Nephron progenitor cell (in vitro differentiated cells): ENCODE results near the gene NID2.

Experiments
- DNase-seq: peaks from one replicate; pipeline ENCODE4 v3.0.0; 2021
- H3K27ac Mint-ChIP-seq: 2 replicates; pipeline ENCODE4 v1.8.0; 2021; ENCODE audit warnings: mild to moderate bottlenecking, moderate library complexity, mixed read lengths
- H3K27me3 Mint-ChIP-seq: 2 replicates; pipeline ENCODE4 v1.8.0; 2021; ENCODE audit warnings: mild to moderate bottlenecking, low read depth, mixed read lengths; ENCODE audit not compliant: poor library complexity
- H3K36me3 Mint-ChIP-seq: 2 replicates; pipeline ENCODE4 v1.8.0; 2021; ENCODE audit warnings: low read depth, mixed read lengths
- H3K4me1 Mint-ChIP-seq: 2 replicates; pipeline ENCODE4 v1.8.0; 2021; ENCODE audit warnings: mixed read lengths
- H3K4me3 Mint-ChIP-seq: 2 replicates; pipeline ENCODE4 v1.8.0; 2021; ENCODE audit warnings: mild to moderate bottlenecking, moderate library complexity, mixed read lengths
- H3K9me3 Mint-ChIP-seq: 2 replicates; pipeline ENCODE4 v1.8.0; 2021; ENCODE audit warnings: mild to moderate bottlenecking, moderate library complexity, mixed read lengths
- CTCF ChIP-seq: fragments of 200-600 bp; sonication (generic); IDR thresholded peaks from 2 replicates; pipeline ENCODE4 v1.5.0; 2021; ENCODE audit warnings: antibody characterized with exemption

NID2 gene

GRCh38 chr14:52111583-52111982 is 42.7 kb upstream of the NID2 start:
- no peak overlapping the region for H3K27ac Mint-ChIP-seq

GRCh38 chr14:52110441-52111086 is 41.7 kb upstream of the NID2 start:
- no peak for DNase-seq
- peaks cover 18% of the 10 kb centered on the region for H3K4me1 Mint-ChIP-seq
- no peak for TF ChIP-seq CTCF
- no peaks in the 10 kb centered on the region for H3K9me3 Mint-ChIP-seq
- H3K36me3 Mint-ChIP-seq, result no peaks in the 10 kb centered on the region
- no peak overlapping the region for H3K4me3 Mint-ChIP-seq
- H3K27me3 Mint-ChIP-seq, result peaks cover 3% of the 10 kb centered on the region
- no peak overlapping the region for H3K27ac Mint-ChIP-seq

More at GRCh38 chr14:52111583-52111982, 42.7 kb upstream of the NID2 start:
- no peak for DNase-seq
- no peaks in the 10 kb centered on the region for H3K9me3 Mint-ChIP-seq
- H3K27me3 Mint-ChIP-seq, result peaks cover 3% of the 10 kb centered on the region
- H3K4me3 Mint-ChIP-seq, result no peak overlapping the region
- peaks cover 16% of the 10 kb centered on the region for H3K4me1 Mint-ChIP-seq
- no peaks in the 10 kb centered on the region for H3K36me3 Mint-ChIP-seq
- TF ChIP-seq CTCF, result no peak

- no peaks in the 10 kb centered on the region for H3K9me3 Mint-ChIP-seq
- DNase-seq, result no peak
Observed at GRCh38 chr14:52108823-52109222, 40.0 kb upstream of the NID2 start.

GRCh38 chr14:52106840-52107239 is 38.0 kb upstream of the NID2 start:
- no peak for TF ChIP-seq CTCF
- Mint-ChIP-seq H3K36me3 (no peaks in the 10 kb centered on the region), H3K4me1 (peaks cover 18% of the 10 kb centered on the region), H3K27ac (peak overlapping the region; percentile 61), H3K9me3 (no peaks in the 10 kb centered on the region), H3K4me3 (no peak overlapping the region), H3K27me3 (peaks cover 3% of the 10 kb centered on the region)
- DNase-seq, result no peak

More at GRCh38 chr14:52108823-52109222, 40.0 kb upstream of the NID2 start:
- Mint-ChIP-seq H3K4me1 (peaks cover 18% of the 10 kb centered on the region), H3K36me3 (no peaks in the 10 kb centered on the region), H3K27me3 (peaks cover 3% of the 10 kb centered on the region), H3K4me3 (no peak overlapping the region), H3K27ac (no peak overlapping the region)
- no peak for TF ChIP-seq CTCF

GRCh38 chr14:52103416-52103815 is 34.6 kb upstream of the NID2 start:
- Mint-ChIP-seq H3K27me3 (no peaks in the 10 kb centered on the region), H3K4me1 (peaks cover 18% of the 10 kb centered on the region), H3K4me3 (no peak overlapping the region), H3K9me3 (no peaks in the 10 kb centered on the region), H3K27ac (no peak overlapping the region), H3K36me3 (no peaks in the 10 kb centered on the region)
- no peak for TF ChIP-seq CTCF
- no peak for DNase-seq

- no peak for DNase-seq
- no peaks in the 10 kb centered on the region for H3K9me3 Mint-ChIP-seq
- H3K27me3 Mint-ChIP-seq, result peaks cover 4% of the 10 kb centered on the region
- H3K4me1 Mint-ChIP-seq, result no peaks in the 10 kb centered on the region
- H3K36me3 Mint-ChIP-seq, result no peaks in the 10 kb centered on the region
- no peak overlapping the region for H3K4me3 Mint-ChIP-seq
- H3K27ac Mint-ChIP-seq, result no peak overlapping the region
- TF ChIP-seq CTCF, result no peak
Observed at GRCh38 chr14:52095794-52096193, 26.9 kb upstream of the NID2 start.
